Measurements from ENCODE around the gene MGST2.

- TF ChIP-seq POLR2A (IDR thresholded peaks at IDR 0.05; ENCODE audit: extremely low read depth, insufficient read length) = no peak
- no peak for TF ChIP-seq CTCF (IDR thresholded peaks at IDR 0.05; ENCODE audit: low read depth, low read length)
- TF ChIP-seq MAX (IDR thresholded peaks at IDR 0.05; ENCODE audit: low read depth, low read length) = no peak
- no peak for TF ChIP-seq MYC (IDR thresholded peaks at IDR 0.05; ENCODE audit: low read depth, low read length)
These were observed 35.5 kb upstream of the MGST2 start for GRCh38 chr4:139630126-139630495.
